OCI-LY7 (cell line): ENCODE measurements around the gene TMEM243. TPM values are rescaled to one million over a fixed set of nuclear protein-coding genes. Genes with fewer than 3 reads are reported as not detected.

Source experiments
- BruUV-seq: library from RNA; stranded (reverse); fragments of 400-500 nt; replicated peaks from 2 replicates; lab custom pipeline; 2021; lab: Mats Ljungman, UMichigan
- CTCF ChIA-PET: fragments of 300-600 bp; sonication (Branson Sonifier 250); formaldehyde crosslinking; loops from one replicate; lab custom pipeline; 2022; ENCODE audit warnings: antibody characterized with exemption; ENCODE audit not compliant: unreplicated experiment; lab: Charles Lee
- POLR2A ChIA-PET: fragments of 300-600 bp; sonication (Branson Sonifier 250); formaldehyde crosslinking; loops from one replicate; lab custom pipeline; 2022; ENCODE audit warnings: antibody characterized with exemption; lab: Charles Lee
- DNase-seq: peaks from one replicate; pipeline ENCODE4 v3.0.0-alpha.2; 2015; ENCODE audit warnings: low spot score
- H2AFZ ChIP-seq: fragments of 200-600 bp; sonication (generic), shearing (Covaris generic); 2 replicates; pipeline ENCODE4 v1.6.1; 2014; ENCODE audit warnings: mild to moderate bottlenecking, antibody characterized with exemption, low read length, moderate library complexity
- H3K27ac ChIP-seq: fragments of 200-600 bp; sonication (generic); 2 replicates; pipeline ENCODE4 v1.5.1; 2014; ENCODE audit warnings: mixed run types, low read depth, mild to moderate bottlenecking, moderate library complexity, low read length, inconsistent platforms; ENCODE audit not compliant: poor library complexity, severe bottlenecking
- H3K36me3 ChIP-seq: fragments of 200-600 bp; sonication (generic); 2 replicates; pipeline ENCODE4 v1.6.1; 2014; ENCODE audit warnings: mild to moderate bottlenecking, antibody characterized with exemption, low read length, moderate library complexity, mixed read lengths; ENCODE audit not compliant: insufficient read depth
- H3K4me1 ChIP-seq: fragments of 200-600 bp; sonication (generic); 2 replicates; pipeline ENCODE4 v1.5.1; 2014; ENCODE audit warnings: mild to moderate bottlenecking, low read length; ENCODE audit not compliant: insufficient read depth, poor library complexity, severe bottlenecking
- H3K4me2 ChIP-seq: fragments of 200-600 bp; sonication (generic); 2 replicates; pipeline ENCODE4 v1.6.1; 2014; ENCODE audit warnings: mild to moderate bottlenecking, low read length
- H3K4me3 ChIP-seq: fragments of 200-600 bp; sonication (generic); 2 replicates; pipeline ENCODE4 v1.5.1; 2014; ENCODE audit warnings: mild to moderate bottlenecking, low read depth, low read length; ENCODE audit not compliant: poor library complexity, severe bottlenecking
- H3K79me2 ChIP-seq: fragments of 200-600 bp; sonication (generic); 2 replicates; pipeline ENCODE4 v1.6.1; 2016; ENCODE audit warnings: low read depth, mild to moderate bottlenecking, low read length, moderate library complexity, mixed read lengths; ENCODE audit not compliant: insufficient read depth
- H3K9me2 ChIP-seq: fragments of 200-600 bp; sonication (generic); 2 replicates; pipeline ENCODE4 v1.6.1; 2016; ENCODE audit warnings: mild to moderate bottlenecking, low read length, mixed read lengths; ENCODE audit not compliant: insufficient read depth
- H3K9me3 ChIP-seq: fragments of 200-600 bp; sonication (generic); 2 replicates; pipeline ENCODE4 v1.6.1; 2014; ENCODE audit warnings: mild to moderate bottlenecking, mixed run types, low read length, mixed read lengths
- H4K20me1 ChIP-seq: fragments of 200-600 bp; sonication (generic); 2 replicates; pipeline ENCODE4 v1.6.1; 2014; ENCODE audit warnings: mild to moderate bottlenecking, antibody characterized with exemption, low read length, moderate library complexity, mixed read lengths; ENCODE audit not compliant: insufficient read depth
- CTCF ChIP-seq: fragments of 200-600 bp; sonication (generic); conservative IDR thresholded peaks from 2 replicates; pipeline ENCODE4 v1.5.1; 2014; ENCODE audit warnings: mild to moderate bottlenecking, antibody characterized with exemption, low read length, moderate library complexity, mixed read lengths
- EZH2phosphoT487 ChIP-seq: fragments of 200-600 bp; sonication (generic); IDR thresholded peaks from 2 replicates; pipeline ENCODE4 v1.6.1; 2018; ENCODE audit warnings: low read depth, borderline replicate concordance, mild to moderate bottlenecking, mixed run types, antibody characterized with exemption, low read length, moderate library complexity, mixed read lengths
- intact Hi-C: fragments of 100-400 bp; cut with micrococcal nuclease; formaldehyde crosslinking; loops from one replicate; pipeline ENCODE4 v1.10.0; 2022; ENCODE audit not compliant: unreplicated experiment
- total RNA-seq, 2 experiments: library from RNA; depleted of rRNA in 1 of 2; stranded (reverse); fragments of >200 nt in 1 of 2; shearing (Covaris generic) in 1 of 2; gene quantifications; 2 replicates each; pipeline ENCODE4 v1.2.3, GENCODE V29; 2014 to 2022

Gene TMEM243
- total RNA-seq, 2 experiments from 2014 or later, result 88.7 to 126 TPM

- Histone ChIP-seq H3K4me2 (no peak overlapping the region), H3K4me3 (no peak overlapping the region), H3K9me2 (no peaks in the 10 kb centered on the region), H3K9me3 (peaks cover 39% of the 10 kb centered on the region), H3K79me2 (peaks cover 100% of the 10 kb centered on the region), H3K4me1 (no peaks in the 10 kb centered on the region), H4K20me1 (peaks cover 13% of the 10 kb centered on the region), H3K27ac (no peak overlapping the region), H2AFZ (no peak overlapping the region), H3K36me3 (peaks cover 100% of the 10 kb centered on the region)
- DNase-seq, result no peak
- CTCF ChIA-PET, result interaction anchor here (0.5 kb wide), 1 partner anchor 26 kb away, joined by 4 read pairs; no protein-coding TSS in a partner anchor
- no peak for TF ChIP-seq EZH2phosphoT487
- POLR2A ChIA-PET, result interaction anchor here (1.2 to 4.1 kb wide), 6 partner anchors 11 to 48 kb away, joined by 3 to 28 read pairs (median 6); partner anchors contain the start of gene TMEM243
- intact Hi-C loops, result no loop called here
- no TSS peak for BruUV-seq
Measured at GRCh38 chr7:87202208-87202607, 17.3 kb downstream of the TMEM243 start.

GRCh38 chr7:87199700-87200450 lies 19.7 kb downstream of the TMEM243 start:
- ChIA-PET CTCF (no interaction called here), POLR2A (interaction anchor here (0.8 to 3.7 kb wide), 4 partner anchors 8 to 36 kb away, joined by 3 to 23 read pairs (median 4); no protein-coding TSS in a partner anchor)
- H3K4me3 ChIP-seq, result no peak overlapping the region
- intact Hi-C loops, result no loop called here
- peaks cover 91% of the 10 kb centered on the region for H3K79me2 ChIP-seq
- H3K4me1 ChIP-seq, result no peaks in the 10 kb centered on the region
- H3K27ac ChIP-seq, result no peak overlapping the region
- no peak overlapping the region for H3K4me2 ChIP-seq
- no peak overlapping the region for H2AFZ ChIP-seq
- DNase-seq, result no peak
- peaks cover 16% of the 10 kb centered on the region for H4K20me1 ChIP-seq
- TF ChIP-seq EZH2phosphoT487 (no peak), CTCF (no peak)
- peaks cover 19% of the 10 kb centered on the region for H3K9me3 ChIP-seq
- no TSS peak for BruUV-seq
- H3K9me2 ChIP-seq, result no peaks in the 10 kb centered on the region
- peaks cover 100% of the 10 kb centered on the region for H3K36me3 ChIP-seq

GRCh38 chr7:87199241-87199640 lies 20.3 kb downstream of the TMEM243 start:
- Histone ChIP-seq H3K4me2 (no peak overlapping the region), H3K4me3 (no peak overlapping the region), H3K79me2 (peaks cover 85% of the 10 kb centered on the region), H3K4me1 (no peaks in the 10 kb centered on the region), H3K27ac (no peak overlapping the region), H3K36me3 (peaks cover 100% of the 10 kb centered on the region), H4K20me1 (peaks cover 16% of the 10 kb centered on the region), H2AFZ (no peak overlapping the region), H3K9me3 (peaks cover 15% of the 10 kb centered on the region; the same call in 1 of the 2 replicates), H3K9me2 (no peaks in the 10 kb centered on the region)
- intact Hi-C loops, result no loop called here
- no peak for DNase-seq
- no peak for TF ChIP-seq CTCF
- no peak for TF ChIP-seq EZH2phosphoT487
- POLR2A ChIA-PET, result interaction anchor here (0.8 to 3.8 kb wide), 7 partner anchors 9 to 35 kb away, joined by 3 to 36 read pairs (median 4); no protein-coding TSS in a partner anchor
- BruUV-seq, result no TSS peak
- CTCF ChIA-PET, result no interaction called here
